H1 (cell line): Measurements from ENCODE around the gene ASS1. TPM values are rescaled to one million over a fixed set of nuclear protein-coding genes. Genes with fewer than 3 reads are reported as not detected.
A peak's percentile ranks its signal among the peaks of the same experiment; 100 is the strongest.

Source experiments
- CTCF ChIA-PET: fragments of 300-600 bp; sonication (Branson Sonifier 250); formaldehyde crosslinking; loops from one replicate; lab custom pipeline; 2021; ENCODE audit not compliant: partially characterized antibody; lab: Charles Lee
- POLR2A ChIA-PET: fragments of 300-600 bp; sonication (Branson Sonifier 250); formaldehyde crosslinking; loops from one replicate; lab custom pipeline; 2021; ENCODE audit warnings: inconsistent platforms; ENCODE audit not compliant: partially characterized antibody; lab: Charles Lee
- DNase-seq, 2 experiments: peaks; one replicate each; pipeline versions ENCODE4 v3.0.0 to v3.0.0-alpha.2; 2010 to 2022; ENCODE audit warnings: low spot score in 2 of 2, low read depth in 1 of 2, mixed read lengths in 1 of 2
- FAIRE-seq: peaks from 2 replicates; lab custom pipeline; 2011; peaks lifted over from hg19 to GRCh38; lab: Jason Lieb, UNC
- H2AFZ ChIP-seq: 2 replicates; pipeline ENCODE4 v1.8.1; 2012; ENCODE audit warnings: low read length, inconsistent platforms
- H2AK5ac ChIP-seq: 2 replicates; pipeline ENCODE4 v1.6.1; 2013; ENCODE audit warnings: low read depth, low read length
- H2BK120ac ChIP-seq: replicated peaks from 2 replicates; pipeline ENCODE3; 2013; ENCODE audit warnings: low read depth, low read length, inconsistent platforms
- H2BK12ac ChIP-seq: 2 replicates; pipeline ENCODE4 v1.6.1; 2013; ENCODE audit warnings: low read depth, low read length
- H2BK15ac ChIP-seq: 2 replicates; pipeline ENCODE4 v1.6.1; 2013; ENCODE audit warnings: low read length
- H2BK20ac ChIP-seq: 2 replicates; pipeline ENCODE4 v1.6.1; 2013; ENCODE audit warnings: low read length
- H2BK5ac ChIP-seq: 2 replicates; pipeline ENCODE4 v1.6.1; 2013; ENCODE audit warnings: low read depth, low read length
- H3K14ac ChIP-seq: 2 replicates; pipeline ENCODE4 v1.6.1; 2013; ENCODE audit warnings: inconsistent platforms; ENCODE audit not compliant: insufficient read length
- H3K18ac ChIP-seq: 2 replicates; pipeline ENCODE4 v1.6.1; 2013; ENCODE audit warnings: low read length; ENCODE audit errors: extremely low read depth
- H3K23ac ChIP-seq: 2 replicates; pipeline ENCODE4 v1.6.1; 2013; ENCODE audit warnings: inconsistent platforms; ENCODE audit not compliant: insufficient read length
- H3K23me2 ChIP-seq: 2 replicates; pipeline ENCODE4 v1.6.1; 2013; ENCODE audit warnings: low read depth, low read length
- H3K27ac ChIP-seq: 2 replicates; pipeline ENCODE4 v1.6.1; 2011; ENCODE audit warnings: low read depth, low read length, inconsistent platforms
- H3K27me3 ChIP-seq, 4 experiments: replicated peaks in 1 of 4; 1 replicate in 1 of 4; 2 replicates in 3 of 4; pipeline versions ENCODE4 v1.6.1 to v1.8.1; 2011 to 2013; ENCODE audit warnings: low read length in 3 of 4, mild to moderate bottlenecking in 3 of 4, inconsistent platforms in 2 of 4, mixed read lengths in 2 of 4, moderate library complexity in 1 of 4; ENCODE audit not compliant: control insufficient read depth in 3 of 4, insufficient read depth in 3 of 4; ENCODE audit errors: extremely low read depth in 1 of 4
- H3K36me3 ChIP-seq, 4 experiments: 2 replicates each; pipeline versions ENCODE4 v1.6.1 to v1.8.1; 2011 to 2013; ENCODE audit warnings: mild to moderate bottlenecking in 4 of 4, low read length in 3 of 4, moderate library complexity in 2 of 4, control low read depth in 1 of 4, inconsistent platforms in 1 of 4; ENCODE audit not compliant: insufficient read depth in 4 of 4, control insufficient read depth in 2 of 4
- H3K4ac ChIP-seq: replicated peaks from 2 replicates; pipeline ENCODE3; 2013; ENCODE audit warnings: low read length, low read depth, mixed read lengths, inconsistent platforms; ENCODE audit not compliant: insufficient read length
- H3K4me1 ChIP-seq, 4 experiments: replicated peaks in 1 of 4; 1 replicate in 1 of 4; 2 replicates in 3 of 4; pipeline versions ENCODE4 v1.6.1 to v1.8.1; 2011 to 2013; ENCODE audit warnings: low read length in 3 of 4, inconsistent platforms in 2 of 4, mixed read lengths in 1 of 4; ENCODE audit not compliant: insufficient read depth in 4 of 4, control insufficient read depth in 3 of 4
- H3K4me2 ChIP-seq, 2 experiments: 2 replicates each; pipeline versions ENCODE4 v1.6.1 to v1.8.1; 2011 to 2013; ENCODE audit warnings: low read depth in 2 of 2, low read length in 2 of 2, control low read depth in 1 of 2, inconsistent platforms in 1 of 2, mild to moderate bottlenecking in 1 of 2; ENCODE audit not compliant: insufficient read depth in 1 of 2
- H3K4me3 ChIP-seq, 4 experiments: fragments of 200-600, 300-600 bp in 1 of 4; sonication (generic), shearing (Covaris generic), sonication (Bioruptor Twin) in 1 of 4; 2 replicates each; pipeline versions ENCODE4 v1.5.1 to v1.8.1; 2011 to 2016; ENCODE audit warnings: low read length in 4 of 4, low read depth in 3 of 4, control low read depth in 2 of 4, inconsistent platforms in 2 of 4, mild to moderate bottlenecking in 2 of 4, mixed read lengths in 1 of 4, moderate library complexity in 1 of 4; ENCODE audit not compliant: insufficient read depth in 2 of 4; ENCODE audit errors: extremely low read depth in 1 of 4
- H3K56ac ChIP-seq: replicated peaks from 2 replicates; pipeline ENCODE3; 2013; ENCODE audit warnings: low read depth, mild to moderate bottlenecking, mixed read lengths, low read length, inconsistent platforms; ENCODE audit not compliant: insufficient read length
- H3K79me1 ChIP-seq: 2 replicates; pipeline ENCODE4 v1.6.1; 2013; ENCODE audit warnings: low read depth, low read length, control low read depth
- H3K79me2 ChIP-seq, 2 experiments: 2 replicates each; pipeline versions ENCODE4 v1.6.1 to v1.8.1; 2012 to 2013; ENCODE audit warnings: low read length in 2 of 2, mild to moderate bottlenecking in 2 of 2, inconsistent platforms in 1 of 2; ENCODE audit not compliant: insufficient read depth in 2 of 2, control insufficient read depth in 1 of 2
- H3K9ac ChIP-seq, 4 experiments: replicated peaks in 1 of 4; 1 replicate in 1 of 4; 2 replicates in 3 of 4; pipeline versions ENCODE4 v1.6.1 to v1.8.1; 2011 to 2013; ENCODE audit warnings: low read depth in 3 of 4, low read length in 3 of 4, control low read depth in 2 of 4, mild to moderate bottlenecking in 2 of 4, moderate library complexity in 2 of 4, inconsistent platforms in 1 of 4; ENCODE audit errors: extremely low read depth in 1 of 4
- H3K9me3 ChIP-seq, 2 experiments: 2 replicates each; pipeline versions ENCODE4 v1.6.1 to v1.8.1; 2012 to 2013; ENCODE audit warnings: mild to moderate bottlenecking in 2 of 2, moderate library complexity in 2 of 2, control low read depth in 1 of 2, inconsistent platforms in 1 of 2, low read depth in 1 of 2, low read length in 1 of 2, mixed read lengths in 1 of 2; ENCODE audit not compliant: insufficient read depth in 2 of 2
- H4K20me1 ChIP-seq, 2 experiments: replicated peaks in 1 of 2; 2 replicates each; pipeline versions ENCODE3 to v1.8.1; 2011 to 2013; ENCODE audit warnings: inconsistent platforms in 2 of 2, low read length in 2 of 2, mild to moderate bottlenecking in 1 of 2; ENCODE audit not compliant: insufficient read depth in 2 of 2, control insufficient read depth in 1 of 2
- H4K5ac ChIP-seq: 2 replicates; pipeline ENCODE4 v1.6.1; 2013; ENCODE audit warnings: low read length, low read depth, mixed read lengths, inconsistent platforms; ENCODE audit not compliant: insufficient read length
- H4K8ac ChIP-seq: 2 replicates; pipeline ENCODE4 v1.8.0; 2013; ENCODE audit warnings: mild to moderate bottlenecking, moderate library complexity, low read length, inconsistent platforms; ENCODE audit not compliant: insufficient read depth; ENCODE audit errors: extremely low read depth
- H4K91ac ChIP-seq: replicated peaks from 2 replicates; pipeline ENCODE3; 2013; ENCODE audit warnings: low read length, mixed read lengths, inconsistent platforms; ENCODE audit not compliant: insufficient read length
- ASH2L ChIP-seq: fragments of 200-600, 300-600 bp; sonication (generic); IDR thresholded peaks from one replicate; pipeline ENCODE4 v1.7.1; 2017; ENCODE audit warnings: low read length
- CBX8 ChIP-seq: fragments of 300-800, 300-1000 bp; sonication (generic); IDR thresholded peaks from 2 replicates; pipeline ENCODE4 v1.7.1; 2016; ENCODE audit warnings: low read depth, low read length, borderline replicate concordance
- EP300 ChIP-seq, 2 experiments: IDR thresholded peaks; 1 replicate in 1 of 2; 2 replicates in 1 of 2; pipeline ENCODE4 v1.6.1; 2011 to 2012; ENCODE audit warnings: low read depth in 2 of 2, low read length in 2 of 2, mild to moderate bottlenecking in 2 of 2, borderline replicate concordance in 1 of 2, inconsistent platforms in 1 of 2, moderate library complexity in 1 of 2
- KDM4A ChIP-seq: IDR thresholded peaks from one replicate; pipeline ENCODE4 v1.7.1; 2012; ENCODE audit warnings: low read depth, mild to moderate bottlenecking, moderate library complexity, low read length, inconsistent platforms; ENCODE audit not compliant: severe bottlenecking
- MAFK ChIP-seq: IDR thresholded peaks from 2 replicates; pipeline ENCODE4 v1.6.1; 2012; ENCODE audit warnings: low read depth, mild to moderate bottlenecking, improper control_type of control experiment, low read length
- SIRT6 ChIP-seq: IDR thresholded peaks from one replicate; pipeline ENCODE4 v1.7.1; 2012; ENCODE audit warnings: low read length, inconsistent platforms
- SRF ChIP-seq: IDR thresholded peaks from 2 replicates; pipeline ENCODE4 v1.6.1; 2011; ENCODE audit warnings: mild to moderate bottlenecking, low read depth, low read length, moderate library complexity
- TAF7 ChIP-seq: optimal IDR thresholded peaks from 2 replicates; pipeline ENCODE3; 2011; ENCODE audit warnings: low read depth, mild to moderate bottlenecking, inconsistent platforms, low read length, moderate library complexity, borderline replicate concordance
- WGBS, 2 experiments: shearing (Covaris generic) in 1 of 2; methylation state at CpG; one replicate each; pipeline versions ENCODE4 v1.1.6 to v1.1.7; 2013 to 2015; ENCODE audit warnings: low lambda C conversion rate in 2 of 2, mixed read lengths in 2 of 2, inconsistent platforms in 1 of 2, low coverage in 1 of 2, missing lambda C conversion rate in 1 of 2; ENCODE audit not compliant: insufficient replicate concordance in 2 of 2, insufficient coverage in 1 of 2, insufficient read length in 1 of 2; ENCODE audit errors: extremely low coverage in 1 of 2, missing lambda C conversion rate in 1 of 2; 5-methylcytosine and 5-hydroxymethylcytosine counted together
- polyA plus RNA-seq, 7 experiments: library from polyadenylated mRNA; depleted of rRNA in 3 of 7; stranded (reverse) in 5 of 7; unstranded in 2 of 7; fragments of >200 nt in 5 of 7; fragments of 200-250 nt in 2 of 7; gene quantifications; 1 replicate in 5 of 7; 2 replicates in 1 of 7; 4 replicates in 1 of 7; pipeline versions ENCODE4 v1.2.1 to v1.2.3, GENCODE V29; 2011 to 2013; ENCODE audit warnings: missing spikeins in 2 of 7, mixed read lengths in 2 of 7
- total RNA-seq: library from RNA; stranded (reverse); fragmentation: NEBNext Ultra II Directional; extraction: Animal tissue kit (Norgen Biotek cat#: 25700); gene quantifications from 2 replicates; pipeline ENCODE4 v1.2.1, GENCODE V29; 2021
- TF ChIP-seq, protein P1 (sequence below), 3 experiments: IDR thresholded peaks; 1 replicate in 2 of 3; 2 replicates in 1 of 3; pipeline versions ENCODE4 v1.5.1 to v1.6.1; 2011; ENCODE audit warnings: low read length in 3 of 3, mild to moderate bottlenecking in 3 of 3, inconsistent platforms in 2 of 3, low read depth in 1 of 3, moderate library complexity in 1 of 3; ENCODE audit not compliant: insufficient read depth in 1 of 3; ENCODE audit errors: control extremely low read depth in 1 of 3
- TF ChIP-seq, protein P2 (sequence below): IDR thresholded peaks from 2 replicates; pipeline ENCODE4 v1.6.1; 2011; ENCODE audit warnings: low read depth, mild to moderate bottlenecking, low read length; ENCODE audit not compliant: insufficient read depth

Gene ASS1
- total and polyA plus RNA-seq, 2 of the 8 experiments (the other 6 are each of a cell fraction or from before 2014, with no cell fraction given): 108 to 296 TPM

DNA sequence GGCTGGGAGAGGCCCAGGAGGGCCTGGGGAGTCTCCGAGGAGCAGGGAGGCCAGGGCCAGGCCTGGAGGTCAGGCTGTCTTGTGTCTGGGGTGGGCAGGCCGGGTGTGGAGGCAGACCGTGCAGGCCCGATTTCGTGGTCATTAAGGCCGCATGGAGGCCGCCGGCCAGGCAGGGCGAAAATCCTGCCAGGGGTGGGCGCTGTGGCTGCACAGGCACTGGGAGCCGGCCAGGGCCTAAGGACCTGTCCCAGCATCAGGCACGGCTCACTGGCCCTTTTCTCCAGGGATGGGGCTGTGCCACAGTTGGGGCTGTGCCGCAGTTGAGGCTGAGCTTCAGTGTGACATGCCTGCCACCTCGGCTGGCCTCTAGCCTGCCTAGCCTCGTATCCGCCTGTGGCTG lies 35.9 kb downstream of the ASS1 start:
- POLR2A ChIA-PET: interaction anchor here (0.7 kb wide), 1 partner anchor 202 kb away, joined by 3 read pairs; no protein-coding TSS in a partner anchor
- Histone ChIP-seq H4K91ac (no peak overlapping the region), H3K79me1 (no peaks in the 10 kb centered on the region), H3K23ac (no peak overlapping the region), H2BK12ac (peak overlapping the region; percentile 17; the same call in 1 of the 2 replicates), H3K36me3 (peaks cover 0 to 22% (median 3%) of the 10 kb centered on the region in 4 experiments; a peak in 4 of 8 replicates), H4K5ac (no peak overlapping the region), H3K4ac (no peak overlapping the region), H3K9me3 (no peaks in the 10 kb centered on the region), H3K9ac (no peak overlapping the region), H4K8ac (no peak overlapping the region), H3K27me3 (no peaks in the 10 kb centered on the region), H2BK120ac (no peak overlapping the region), H3K79me2 (no peaks in the 10 kb centered on the region), H2AFZ (no peak overlapping the region), H4K20me1 (peaks cover 2 to 3% of the 10 kb centered on the region in 2 experiments), H2BK15ac (no peak overlapping the region), H2BK5ac (peak overlapping the region; percentile 78; the same call in 1 of the 2 replicates), H3K56ac (no peak overlapping the region), H3K4me2 (no peak overlapping the region), H3K4me3 (no peak overlapping the region), H3K23me2 (no peaks in the 10 kb centered on the region), H2AK5ac (no peak overlapping the region), H3K14ac (no peak overlapping the region), H3K18ac (no peak overlapping the region), H3K27ac (no peak overlapping the region), H2BK20ac (no peak overlapping the region), H3K4me1 (peaks cover 0 to 2% (median 0%) of the 10 kb centered on the region in 4 experiments; a peak in 2 of 7 replicates)
- peak; percentile 19 to 83 for DNase-seq
- peak; percentile 19 for FAIRE-seq
- CTCF ChIA-PET: interaction anchor here (0.6 to 13.0 kb wide), 12 partner anchors 9 to 200 kb away, joined by 3 to 136 read pairs (median 4); no protein-coding TSS in a partner anchor
- 77% methylated on average over 16 of the region's 16 CpGs; no CpG with 5 or more reads in 1 of the 2 experiments for WGBS, 2 experiments
- TF ChIP-seq SIRT6 (no peak), CBX8 (no peak), EP300 (IDR thresholded peaks at IDR 0.05; ENCODE audit: borderline replicate concordance in 1 of 2, low read depth in 2 of 2, low read length in 2 of 2) (no peak), KDM4A (no peak), ASH2L (no peak), TAF7 (no peak), MAFK (no peak), SRF (no peak)
- TF ChIP-seq, protein P1, sequence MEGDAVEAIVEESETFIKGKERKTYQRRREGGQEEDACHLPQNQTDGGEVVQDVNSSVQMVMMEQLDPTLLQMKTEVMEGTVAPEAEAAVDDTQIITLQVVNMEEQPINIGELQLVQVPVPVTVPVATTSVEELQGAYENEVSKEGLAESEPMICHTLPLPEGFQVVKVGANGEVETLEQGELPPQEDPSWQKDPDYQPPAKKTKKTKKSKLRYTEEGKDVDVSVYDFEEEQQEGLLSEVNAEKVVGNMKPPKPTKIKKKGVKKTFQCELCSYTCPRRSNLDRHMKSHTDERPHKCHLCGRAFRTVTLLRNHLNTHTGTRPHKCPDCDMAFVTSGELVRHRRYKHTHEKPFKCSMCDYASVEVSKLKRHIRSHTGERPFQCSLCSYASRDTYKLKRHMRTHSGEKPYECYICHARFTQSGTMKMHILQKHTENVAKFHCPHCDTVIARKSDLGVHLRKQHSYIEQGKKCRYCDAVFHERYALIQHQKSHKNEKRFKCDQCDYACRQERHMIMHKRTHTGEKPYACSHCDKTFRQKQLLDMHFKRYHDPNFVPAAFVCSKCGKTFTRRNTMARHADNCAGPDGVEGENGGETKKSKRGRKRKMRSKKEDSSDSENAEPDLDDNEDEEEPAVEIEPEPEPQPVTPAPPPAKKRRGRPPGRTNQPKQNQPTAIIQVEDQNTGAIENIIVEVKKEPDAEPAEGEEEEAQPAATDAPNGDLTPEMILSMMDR (IDR thresholded peaks at IDR 0.05; ENCODE audit: control extremely low read depth in 1 of 3, insufficient read depth in 1 of 3, low read depth in 1 of 3, low read length in 3 of 3): peak in 2 of 3 experiments; percentile 82 to 88; a peak in 3 of 4 replicates
- TF ChIP-seq, protein P2, sequence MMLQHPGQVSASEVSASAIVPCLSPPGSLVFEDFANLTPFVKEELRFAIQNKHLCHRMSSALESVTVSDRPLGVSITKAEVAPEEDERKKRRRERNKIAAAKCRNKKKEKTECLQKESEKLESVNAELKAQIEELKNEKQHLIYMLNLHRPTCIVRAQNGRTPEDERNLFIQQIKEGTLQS: no peak
